GM21619 (cell line): ENCODE measurements around the gene RNU1-2.
"Not testable (repeated sequence)": the region's sequence is repeated elsewhere in the genome, so short reads cannot be mapped to it uniquely, and the experiment has no call there.

Source experiments
- ATAC-seq: cut with Tn5 transposase; IDR thresholded peaks from one replicate; pipeline ENCODE4 v1.9.1; 2021; ENCODE audit not compliant: unreplicated experiment

The RNU1-2 gene

DNA sequence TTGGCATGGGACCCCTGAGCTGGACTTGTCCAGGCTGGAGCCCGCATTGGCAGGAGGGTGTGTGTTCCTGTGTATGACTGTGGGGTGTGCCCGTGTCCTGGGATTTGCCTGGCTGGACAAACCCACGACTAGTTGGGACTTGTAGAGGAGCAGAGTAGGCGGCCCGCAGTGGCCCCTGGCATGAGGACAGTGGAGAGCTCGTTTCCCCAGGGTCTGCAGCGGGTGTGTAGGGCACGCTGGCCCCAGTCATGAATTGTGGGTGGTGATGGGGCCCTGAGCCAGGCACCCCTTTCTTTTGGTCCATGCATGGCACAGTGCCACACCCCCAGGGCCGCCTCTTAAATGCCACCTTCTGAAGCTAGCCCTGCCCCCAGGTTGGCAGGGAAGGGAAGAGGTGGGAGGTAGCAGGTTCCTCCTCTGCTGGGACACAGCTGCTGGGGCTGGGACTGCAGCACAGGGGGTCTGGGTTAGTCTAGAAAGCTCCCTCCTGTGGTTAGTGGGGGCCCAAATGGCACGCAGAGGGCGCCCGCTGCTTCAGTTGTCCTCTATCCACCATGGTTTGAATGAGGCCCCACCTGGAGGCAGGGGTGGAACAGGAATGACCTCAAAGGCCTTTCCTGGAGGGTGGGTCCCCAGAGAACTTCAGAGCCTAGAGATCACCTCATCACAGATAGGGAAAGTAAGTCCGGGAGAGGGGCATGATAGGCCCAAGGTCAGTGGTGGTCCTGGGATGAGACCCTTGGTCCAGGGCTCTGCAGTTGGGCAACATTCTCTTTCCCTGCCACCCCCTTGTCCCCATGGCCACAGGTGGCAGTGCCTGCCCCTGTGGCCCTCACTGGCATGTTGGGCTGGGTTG lies 30.1 kb downstream of the RNU1-2 start:
- ATAC-seq: no peak

DNA sequence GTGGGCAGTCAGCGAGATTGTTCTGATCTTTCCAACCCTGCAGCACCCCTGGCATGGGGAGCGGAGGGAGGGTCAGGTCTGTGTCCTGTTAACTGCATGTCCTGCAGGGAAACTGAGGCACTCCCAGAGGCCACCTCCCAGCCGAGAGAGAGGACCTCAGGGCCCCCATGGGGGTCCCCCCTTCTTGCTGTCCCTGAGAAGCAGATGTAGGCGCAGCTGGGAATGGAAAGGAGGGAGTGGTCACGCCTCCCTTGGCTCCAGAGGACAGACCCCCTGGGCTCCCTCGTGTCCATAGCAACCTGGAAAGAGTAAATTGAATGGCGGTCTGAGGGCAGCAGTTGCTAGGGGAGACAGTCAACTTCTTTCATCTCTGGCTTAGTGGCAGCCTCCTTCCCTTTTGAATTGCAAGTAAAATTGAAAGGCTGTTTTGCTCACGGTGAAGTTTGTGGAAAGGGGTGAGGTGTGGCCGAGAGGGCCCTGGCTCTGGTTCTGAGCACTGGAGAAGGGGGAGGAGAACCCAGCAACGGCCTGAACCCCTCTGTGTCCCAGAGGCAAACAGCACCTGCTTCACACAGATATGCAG lies 30.8 kb downstream of the RNU1-2 start:
- no peak for ATAC-seq

DNA sequence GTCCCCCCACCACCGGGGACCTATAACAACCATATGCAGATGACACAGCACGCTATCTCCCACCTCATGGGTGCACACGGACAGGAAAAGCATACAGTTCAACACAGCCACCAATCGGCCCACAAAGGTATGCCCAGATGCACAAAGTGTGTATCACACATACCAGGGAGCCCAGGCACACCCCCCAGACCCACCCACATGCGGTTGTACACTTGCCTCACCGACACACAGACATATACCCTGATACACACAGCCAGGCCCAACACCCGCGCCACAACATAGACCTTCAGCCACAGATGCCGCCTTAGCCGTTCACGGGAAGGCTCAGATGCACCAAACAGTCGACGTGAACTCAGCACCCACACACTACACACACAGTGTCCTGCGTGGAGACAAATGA lies 31.5 kb downstream of the RNU1-2 start:
- no peak for ATAC-seq

DNA sequence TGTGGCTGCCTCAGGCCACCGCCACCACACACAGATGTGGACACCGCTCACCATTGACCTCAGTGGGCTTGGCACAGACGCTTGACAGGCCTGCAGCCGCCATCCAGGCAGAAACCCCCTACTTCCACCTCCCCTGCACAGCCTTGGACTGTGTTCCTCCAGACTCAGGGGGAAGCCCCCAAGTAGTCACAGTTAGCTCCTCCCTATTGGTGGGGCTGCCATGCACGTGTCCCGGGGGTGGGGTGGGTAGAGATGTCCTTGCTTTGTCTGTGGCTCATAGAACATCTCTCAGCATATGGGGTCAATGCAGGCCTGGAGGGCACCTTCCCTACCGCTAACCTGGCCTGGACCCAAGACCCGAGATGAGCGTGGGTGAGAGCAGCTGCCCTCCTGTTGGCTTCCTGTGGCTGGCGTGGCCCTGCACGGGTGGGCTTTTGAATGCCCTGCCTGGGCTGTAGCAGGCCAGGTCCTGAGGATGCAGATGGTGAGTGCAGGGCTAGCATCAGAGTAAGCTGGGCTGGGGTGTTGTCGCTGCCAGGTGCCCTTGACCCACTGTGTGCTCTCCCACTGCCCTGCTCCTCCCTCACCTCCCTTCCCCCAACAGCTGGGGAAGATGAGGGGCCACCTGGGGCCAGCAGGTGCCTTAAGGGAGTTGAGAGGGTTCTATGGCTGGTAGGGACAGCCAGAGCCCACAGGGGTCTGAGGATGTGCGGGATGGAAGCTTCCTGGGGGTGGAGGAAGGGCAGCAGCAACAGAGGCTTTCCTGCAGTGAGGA lies 32.1 kb downstream of the RNU1-2 start:
- ATAC-seq: no peak

DNA sequence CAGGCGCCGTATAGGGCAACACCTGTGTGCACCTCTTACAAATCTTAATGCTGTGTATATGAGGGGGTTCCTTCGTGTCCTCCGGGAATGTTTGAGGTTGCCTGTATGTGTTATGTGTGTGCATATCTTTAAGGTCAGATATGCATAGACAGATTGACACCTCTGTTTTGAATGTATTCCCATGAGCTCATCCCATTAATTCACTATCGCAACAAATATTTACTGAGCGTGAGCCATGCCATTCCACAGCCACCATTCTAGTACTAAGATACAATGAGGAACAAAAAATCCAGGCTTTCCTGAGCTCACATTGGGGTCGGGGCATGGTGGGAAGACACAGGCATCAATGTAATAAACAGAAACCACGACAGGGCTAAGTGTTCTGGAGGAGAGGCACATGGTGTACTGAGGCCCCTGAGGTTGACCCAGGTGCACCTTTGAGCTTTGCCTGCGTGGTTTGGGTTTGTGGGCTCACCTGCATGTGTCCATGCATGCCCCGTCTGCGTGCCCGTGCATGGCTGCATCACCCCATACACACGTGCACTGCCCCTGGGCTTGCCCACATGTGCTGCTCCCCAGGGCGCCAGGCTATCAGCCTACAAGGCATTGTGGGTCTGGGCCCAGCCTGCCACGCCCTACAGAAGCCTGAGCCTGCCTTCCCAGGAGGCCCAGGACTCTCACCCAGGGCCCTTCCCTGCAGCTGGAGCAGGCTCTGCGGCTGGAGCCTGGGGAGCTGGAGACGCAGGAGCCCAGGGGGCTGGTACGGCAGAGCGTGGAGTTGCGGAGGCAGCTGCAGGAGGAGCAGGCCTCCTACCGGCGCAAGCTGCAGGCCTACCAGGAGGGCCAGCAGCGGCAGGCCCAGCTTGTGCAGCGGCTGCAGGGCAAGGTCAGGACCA lies 33.6 kb downstream of the RNU1-2 start:
- ATAC-seq: not testable (repeated sequence)

DNA sequence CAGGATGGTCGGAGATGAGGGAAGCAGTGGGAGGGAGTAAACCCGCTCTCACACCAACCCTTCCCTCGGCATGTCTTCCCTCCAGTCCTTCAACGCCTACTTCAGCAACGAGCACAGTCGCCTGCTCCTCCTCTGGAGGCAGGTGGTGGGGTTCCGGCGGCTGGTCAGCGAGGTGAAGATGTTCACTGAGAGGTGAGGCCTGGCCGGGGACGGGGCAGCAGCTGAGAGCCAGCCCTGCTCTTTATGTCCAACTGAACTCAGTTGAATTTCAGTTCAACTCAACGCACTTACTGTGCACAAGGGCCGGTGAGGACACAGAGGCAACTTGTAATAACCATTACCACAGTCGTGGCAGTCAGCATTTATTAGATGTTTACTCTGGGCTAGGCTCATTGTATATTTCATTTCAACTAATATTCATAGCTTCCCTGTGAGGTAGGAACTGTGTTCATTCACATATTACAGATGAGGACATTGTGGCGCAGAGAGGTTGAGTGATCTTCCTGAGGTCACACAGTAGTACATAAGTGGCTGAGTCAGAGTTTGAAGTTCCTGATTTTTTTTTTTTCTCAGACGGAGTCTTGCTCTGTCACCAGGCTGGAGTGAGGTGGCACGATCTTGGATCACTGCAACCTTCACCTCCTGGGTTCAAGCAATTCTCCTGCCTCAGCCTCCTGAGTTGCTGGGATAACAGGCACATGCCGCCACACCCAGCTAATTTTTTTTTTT lies 35.6 kb downstream of the RNU1-2 start:
- not testable (repeated sequence) for ATAC-seq

DNA sequence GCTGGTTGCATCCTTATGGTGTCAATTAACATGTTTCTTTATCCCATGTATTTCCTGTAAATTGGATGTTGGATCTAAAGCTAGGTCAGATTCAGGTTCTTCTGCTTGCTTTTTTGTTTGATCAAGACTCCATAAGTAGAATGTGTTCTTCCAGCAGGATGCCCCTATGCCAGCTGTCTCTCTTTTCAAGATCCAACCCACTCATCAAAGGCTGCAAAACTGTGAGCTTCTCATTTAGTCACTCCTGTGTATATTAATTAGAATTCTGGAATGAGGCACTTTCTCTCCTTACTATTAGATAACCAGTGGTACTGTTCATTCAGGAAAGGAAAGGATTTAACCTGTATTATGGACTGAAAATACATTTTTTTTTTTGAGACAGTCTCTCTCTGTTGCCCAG lies 38.2 kb downstream of the RNU1-2 start:
- ATAC-seq: not testable (repeated sequence)

DNA sequence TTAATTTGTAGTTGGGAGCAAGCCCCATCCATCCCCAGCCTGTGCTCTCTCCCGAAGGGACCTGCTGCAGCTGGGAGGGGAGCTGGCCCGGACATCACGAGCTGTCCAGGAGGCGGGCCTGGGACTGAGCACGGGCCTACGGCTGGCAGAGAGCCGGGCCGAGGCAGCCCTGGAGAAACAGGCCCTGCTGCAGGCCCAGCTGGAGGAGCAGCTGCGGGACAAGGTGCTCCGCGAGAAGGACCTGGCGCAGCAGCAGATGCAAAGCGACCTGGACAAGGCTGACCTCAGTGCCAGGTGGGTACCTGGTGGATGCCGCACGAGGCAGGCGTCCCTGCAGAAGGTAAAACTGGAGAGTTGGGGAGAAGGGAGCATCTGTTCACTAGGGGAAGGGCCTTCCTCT lies 40.8 kb downstream of the RNU1-2 start:
- not testable (repeated sequence) for ATAC-seq

DNA sequence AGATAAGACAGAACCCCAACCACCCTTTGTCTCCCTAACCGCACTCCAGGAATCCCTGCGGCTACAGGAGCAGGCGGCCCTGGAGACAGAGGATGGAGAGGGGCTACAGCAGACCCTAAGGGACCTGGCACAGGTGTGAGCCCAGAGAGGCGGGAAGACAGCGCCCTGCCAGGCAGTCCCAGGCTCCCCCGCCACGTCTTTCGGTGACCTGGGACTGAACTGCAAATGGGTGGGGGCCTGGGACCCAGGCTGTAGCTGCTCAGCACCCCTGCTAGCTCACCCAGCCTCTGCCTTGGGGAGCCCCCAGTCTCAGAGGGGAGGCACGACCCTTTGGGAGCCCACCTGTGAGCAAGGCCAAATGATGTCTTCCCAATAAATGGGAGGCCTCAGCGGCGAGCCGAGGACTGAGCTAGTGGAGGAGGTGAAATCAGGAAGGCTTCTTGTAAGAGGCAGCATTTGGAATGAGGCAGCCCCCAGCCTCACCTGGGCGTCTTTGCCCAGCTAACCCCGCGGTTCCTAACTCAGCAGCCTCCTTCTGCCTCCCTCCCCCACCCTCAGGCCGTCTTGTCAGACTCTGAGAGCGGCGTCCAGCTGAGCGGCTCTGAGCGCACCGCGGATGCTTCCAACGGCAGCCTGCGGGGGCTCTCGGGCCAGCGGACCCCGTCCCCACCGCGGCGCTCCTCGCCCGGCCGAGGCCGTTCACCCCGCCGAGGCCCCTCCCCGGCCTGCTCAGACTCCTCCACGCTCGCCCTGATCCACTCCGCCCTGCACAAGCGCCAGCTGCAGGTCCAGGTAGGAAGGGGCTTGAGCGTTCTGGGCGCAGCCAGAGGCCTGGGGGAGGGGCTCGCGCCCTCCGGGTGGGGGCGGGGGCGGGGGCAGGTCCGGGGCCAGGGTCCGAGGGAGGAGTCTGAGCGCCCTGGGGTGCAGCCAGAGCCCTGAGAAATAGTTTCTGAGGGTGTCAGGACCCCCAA lies 42.9 kb downstream of the RNU1-2 start:
- ATAC-seq: no peak

DNA sequence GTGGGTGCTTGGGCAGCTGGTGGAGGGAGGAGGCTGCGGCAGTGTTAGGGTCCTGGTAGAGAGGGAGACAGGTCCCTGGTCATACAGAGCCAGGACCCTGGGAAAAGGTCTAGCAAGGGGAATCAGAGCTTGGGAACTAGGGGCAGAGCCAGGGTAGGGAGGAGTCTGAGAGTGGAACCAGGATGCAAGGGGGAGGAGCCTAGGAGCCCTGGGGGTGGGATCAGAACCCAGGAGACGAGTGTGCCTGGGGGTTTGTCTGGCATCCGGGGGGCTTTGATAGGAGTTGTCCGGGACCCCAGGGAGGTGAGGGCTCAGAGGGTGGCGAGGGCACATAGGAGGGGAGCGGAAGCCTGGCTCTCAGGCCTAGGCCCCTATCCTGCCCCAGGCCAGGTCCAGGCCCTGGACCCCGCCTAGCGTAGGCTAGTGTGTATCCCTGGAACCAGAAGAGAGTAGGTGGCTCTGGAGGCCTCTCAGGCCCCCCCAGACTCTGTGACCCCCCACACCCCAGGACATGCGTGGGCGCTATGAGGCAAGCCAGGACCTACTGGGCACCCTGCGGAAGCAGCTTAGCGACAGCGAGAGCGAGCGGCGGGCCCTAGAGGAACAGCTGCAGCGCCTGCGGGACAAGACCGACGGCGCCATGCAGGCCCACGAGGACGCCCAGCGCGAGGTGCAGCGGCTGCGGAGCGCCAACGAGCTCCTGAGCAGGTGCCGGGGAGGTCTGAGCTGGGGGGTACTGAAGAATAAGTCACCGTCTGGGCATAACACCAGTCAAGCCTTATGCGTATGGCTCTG lies 43.8 kb downstream of the RNU1-2 start:
- ATAC-seq: not testable (repeated sequence)

DNA sequence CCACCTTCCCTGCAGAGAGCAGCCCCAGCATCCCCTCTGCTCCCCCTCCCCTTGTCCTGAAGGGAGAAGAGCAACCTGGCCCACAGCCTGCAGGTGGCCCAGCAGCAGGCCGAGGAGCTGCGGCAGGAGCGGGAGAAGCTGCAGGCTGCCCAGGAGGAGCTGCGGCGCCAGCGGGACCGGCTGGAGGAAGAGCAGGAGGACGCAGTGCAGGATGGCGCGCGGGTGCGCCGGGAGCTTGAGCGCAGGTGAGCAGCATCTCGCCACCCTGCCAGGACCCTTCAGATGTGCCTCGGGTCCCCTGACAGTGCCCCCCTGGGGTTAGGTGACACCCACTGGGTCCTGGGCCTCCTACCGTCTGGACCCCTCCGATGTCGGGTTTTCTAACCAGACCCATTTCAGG lies 48.3 kb downstream of the RNU1-2 start:
- no peak for ATAC-seq

DNA sequence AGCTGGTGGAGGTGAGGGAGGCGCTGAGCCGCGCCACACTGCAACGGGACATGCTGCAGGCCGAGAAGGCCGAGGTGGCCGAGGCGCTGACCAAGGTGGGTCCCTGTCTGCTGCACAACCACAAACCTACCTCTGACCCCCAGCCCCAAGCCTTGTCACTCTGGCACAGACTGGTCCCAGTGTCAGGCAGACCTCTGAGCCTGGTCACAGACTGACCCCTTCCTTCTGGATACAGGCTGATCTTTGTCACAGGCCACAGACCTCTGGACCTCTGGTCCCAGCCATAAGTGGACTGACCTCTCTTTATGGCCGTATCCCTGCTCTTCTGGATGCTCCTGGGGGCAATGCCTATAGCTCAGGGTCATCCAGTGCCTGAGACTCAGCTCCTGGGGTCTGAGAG lies 49.7 kb downstream of the RNU1-2 start:
- ATAC-seq: not testable (repeated sequence)
